Mesendoderm (in vitro differentiated cells): ENCODE measurements around the gene ZNF827.

Experiments
- DNase-seq: peaks from one replicate; pipeline ENCODE4 v3.0.0; 2013
- H2AK5ac ChIP-seq: 2 replicates; pipeline ENCODE4 v1.6.1; 2013; ENCODE audit warnings: low read length, inconsistent platforms
- H2BK120ac ChIP-seq: 2 replicates; pipeline ENCODE4 v1.6.1; 2013; ENCODE audit warnings: low read depth, mild to moderate bottlenecking, low read length, moderate library complexity, mixed read lengths
- H2BK15ac ChIP-seq: replicated peaks from 2 replicates; pipeline ENCODE4 v1.6.1; 2013; ENCODE audit warnings: low read depth, mild to moderate bottlenecking, moderate library complexity
- H2BK5ac ChIP-seq: 2 replicates; pipeline ENCODE4 v1.6.1; 2013; ENCODE audit warnings: low read length, inconsistent platforms
- H3K18ac ChIP-seq: 2 replicates; pipeline ENCODE4 v1.6.1; 2013; ENCODE audit warnings: mild to moderate bottlenecking, low read length, mixed read lengths
- H3K23ac ChIP-seq: one replicate; pipeline ENCODE4 v1.6.1; 2013; ENCODE audit warnings: low read length
- H3K27ac ChIP-seq: 2 replicates; pipeline ENCODE4 v1.5.1; 2013; ENCODE audit warnings: low read depth, mild to moderate bottlenecking, inconsistent platforms, low read length, moderate library complexity
- H3K27me3 ChIP-seq: 2 replicates; pipeline ENCODE4 v1.6.1; 2013; ENCODE audit warnings: low read length, control low read depth, mild to moderate bottlenecking, inconsistent platforms; ENCODE audit not compliant: insufficient read depth, poor library complexity
- H3K36me3 ChIP-seq: 2 replicates; pipeline ENCODE4 v1.6.1; 2013; ENCODE audit warnings: low read length, inconsistent platforms; ENCODE audit not compliant: control insufficient read depth, insufficient read depth
- H3K4ac ChIP-seq: one replicate; pipeline ENCODE4 v1.6.1; 2013; ENCODE audit warnings: low read depth, mild to moderate bottlenecking, low read length, moderate library complexity
- H3K4me1 ChIP-seq: 2 replicates; pipeline ENCODE4 v1.6.1; 2013; ENCODE audit warnings: low read depth, low read length, inconsistent platforms; ENCODE audit not compliant: control insufficient read depth
- H3K4me2 ChIP-seq: 2 replicates; pipeline ENCODE4 v1.6.1; 2013; ENCODE audit warnings: low read length
- H3K4me3 ChIP-seq: 2 replicates; pipeline ENCODE4 v1.5.1; 2013; ENCODE audit warnings: mild to moderate bottlenecking, low read length
- H3K56ac ChIP-seq: one replicate; pipeline ENCODE4 v1.6.1; 2013; ENCODE audit warnings: low read length
- H3K79me1 ChIP-seq: 2 replicates; pipeline ENCODE4 v1.6.1; 2013; ENCODE audit warnings: low read length, inconsistent platforms
- H3K79me2 ChIP-seq: 2 replicates; pipeline ENCODE4 v1.6.1; 2013; ENCODE audit warnings: mild to moderate bottlenecking, low read length; ENCODE audit not compliant: control insufficient read depth, insufficient read depth
- H3K9ac ChIP-seq: 2 replicates; pipeline ENCODE4 v1.6.1; 2013; ENCODE audit warnings: low read length, inconsistent platforms
- H4K5ac ChIP-seq: one replicate; pipeline ENCODE4 v1.6.1; 2013; ENCODE audit warnings: low read length
- H4K8ac ChIP-seq: one replicate; pipeline ENCODE4 v1.6.1; 2013; ENCODE audit warnings: low read depth, mild to moderate bottlenecking, control low read depth, low read length, moderate library complexity
- WGBS: extraction: QIAGEN DNeasy Blood & Tissue Kit; methylation state at CpG from one replicate; pipeline ENCODE4 v1.1.7; 2013; ENCODE audit warnings: low lambda C conversion rate, missing lambda C conversion rate; ENCODE audit not compliant: insufficient coverage; ENCODE audit errors: extremely low coverage; 5-methylcytosine and 5-hydroxymethylcytosine counted together

ZNF827 gene

DNA sequence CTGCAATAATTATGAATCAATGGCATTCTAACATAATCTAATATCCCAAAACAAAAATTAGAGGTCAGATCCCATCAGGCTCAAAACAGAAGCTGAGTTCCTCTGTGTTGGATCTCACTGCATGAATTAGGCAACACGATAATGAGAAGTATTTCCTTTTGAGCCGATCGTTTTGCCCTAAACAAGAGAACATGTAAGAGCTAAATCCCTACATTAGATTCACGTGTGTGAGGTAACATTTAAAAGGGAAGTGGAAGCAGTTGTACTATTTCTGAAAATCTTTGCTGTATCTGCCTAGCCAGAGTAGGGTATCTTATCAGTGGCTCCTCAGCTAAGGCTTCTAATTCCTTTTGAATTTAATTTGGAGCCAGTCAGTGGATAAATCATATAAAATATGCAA, 143.1 kb downstream of the ZNF827 start:
- H3K27ac ChIP-seq = no peak overlapping the region
- no peak overlapping the region for H3K4me3 ChIP-seq
- no CpG with 5 or more reads among the region's 4 CpGs for WGBS
- H3K27me3 ChIP-seq = no peaks in the 10 kb centered on the region
- H3K4ac ChIP-seq = no peak overlapping the region
- no peak overlapping the region for H2BK120ac ChIP-seq
- no peak overlapping the region for H2BK5ac ChIP-seq
- H3K79me2 ChIP-seq = no peaks in the 10 kb centered on the region
- H3K4me2 ChIP-seq = no peak overlapping the region
- H4K5ac ChIP-seq = no peak overlapping the region
- H4K8ac ChIP-seq = no peak overlapping the region
- H3K79me1 ChIP-seq = peaks cover 4% of the 10 kb centered on the region
- no peak overlapping the region for H2BK15ac ChIP-seq
- no peak overlapping the region for H3K23ac ChIP-seq
- H3K18ac ChIP-seq = no peak overlapping the region
- no peaks in the 10 kb centered on the region for H3K36me3 ChIP-seq
- H2AK5ac ChIP-seq = no peak overlapping the region
- no peak for DNase-seq
- H3K4me1 ChIP-seq = peaks cover 4% of the 10 kb centered on the region
- no peak overlapping the region for H3K9ac ChIP-seq
- no peak overlapping the region for H3K56ac ChIP-seq

DNA sequence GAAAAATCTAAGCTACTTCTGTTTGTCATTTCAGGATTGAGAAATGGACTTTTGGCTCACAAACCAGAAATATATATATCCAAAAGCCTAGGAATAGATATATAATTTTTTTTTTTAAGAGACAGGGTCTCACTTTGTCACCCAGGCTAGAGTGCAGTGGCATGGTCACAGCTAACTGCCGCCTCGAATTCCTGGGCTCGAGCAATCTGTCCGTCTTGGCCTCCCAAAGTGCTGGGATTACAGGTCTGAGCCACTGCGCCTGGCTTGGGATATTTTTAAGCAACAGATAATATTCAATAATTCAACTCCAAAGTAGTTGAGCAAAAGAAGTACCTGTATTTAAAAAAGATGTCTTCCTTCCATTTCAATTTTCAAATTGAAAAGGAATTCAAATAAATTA, 146.2 kb downstream of the ZNF827 start:
- Histone ChIP-seq H3K4me2 (no peak overlapping the region), H3K4ac (no peak overlapping the region), H3K79me1 (peaks cover 3% of the 10 kb centered on the region), H3K18ac (no peak overlapping the region), H2AK5ac (no peak overlapping the region), H3K79me2 (no peaks in the 10 kb centered on the region), H3K23ac (no peak overlapping the region), H3K4me1 (peaks cover 4% of the 10 kb centered on the region), H2BK5ac (no peak overlapping the region), H2BK15ac (no peak overlapping the region), H3K36me3 (no peaks in the 10 kb centered on the region), H3K9ac (no peak overlapping the region), H4K8ac (no peak overlapping the region), H3K27ac (no peak overlapping the region), H3K27me3 (no peaks in the 10 kb centered on the region), H3K4me3 (no peak overlapping the region), H4K5ac (no peak overlapping the region), H2BK120ac (no peak overlapping the region), H3K56ac (no peak overlapping the region)
- WGBS = no CpG with 5 or more reads among the region's 5 CpGs
- no peak for DNase-seq

DNA sequence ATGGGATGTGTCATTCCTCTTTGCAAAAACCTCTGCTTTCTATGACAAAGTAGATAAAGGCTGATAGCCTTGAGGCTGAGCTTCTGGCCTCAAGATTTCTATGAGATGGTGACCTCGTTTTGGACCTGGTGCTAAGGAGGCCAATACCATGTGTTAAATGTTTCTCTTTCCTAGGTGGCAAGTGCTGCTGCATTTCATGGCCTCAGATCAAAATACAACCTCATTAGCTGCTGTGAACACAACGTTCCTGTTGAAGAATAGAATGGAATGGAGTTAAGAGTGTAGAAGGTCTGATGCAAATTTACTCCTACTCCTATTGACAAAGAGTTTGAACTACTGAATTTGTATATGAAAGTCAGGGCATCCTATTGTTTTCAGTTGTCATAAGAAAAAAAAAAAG, 146.6 kb downstream of the ZNF827 start:
- H3K18ac ChIP-seq = no peak overlapping the region
- H3K56ac ChIP-seq = no peak overlapping the region
- H3K23ac ChIP-seq = no peak overlapping the region
- no CpG with 5 or more reads among the region's 2 CpGs for WGBS
- H2BK120ac ChIP-seq = no peak overlapping the region
- H3K36me3 ChIP-seq = no peaks in the 10 kb centered on the region
- H4K8ac ChIP-seq = no peak overlapping the region
- no peak overlapping the region for H2AK5ac ChIP-seq
- no peak overlapping the region for H2BK15ac ChIP-seq
- no peaks in the 10 kb centered on the region for H3K79me2 ChIP-seq
- no peak overlapping the region for H3K27ac ChIP-seq
- H3K27me3 ChIP-seq = no peaks in the 10 kb centered on the region
- peaks cover 3% of the 10 kb centered on the region for H3K79me1 ChIP-seq
- no peak overlapping the region for H3K4ac ChIP-seq
- no peak for DNase-seq
- H3K4me3 ChIP-seq = no peak overlapping the region
- H3K4me2 ChIP-seq = no peak overlapping the region
- H2BK5ac ChIP-seq = no peak overlapping the region
- H3K9ac ChIP-seq = no peak overlapping the region
- H3K4me1 ChIP-seq = peaks cover 4% of the 10 kb centered on the region
- H4K5ac ChIP-seq = no peak overlapping the region

DNA sequence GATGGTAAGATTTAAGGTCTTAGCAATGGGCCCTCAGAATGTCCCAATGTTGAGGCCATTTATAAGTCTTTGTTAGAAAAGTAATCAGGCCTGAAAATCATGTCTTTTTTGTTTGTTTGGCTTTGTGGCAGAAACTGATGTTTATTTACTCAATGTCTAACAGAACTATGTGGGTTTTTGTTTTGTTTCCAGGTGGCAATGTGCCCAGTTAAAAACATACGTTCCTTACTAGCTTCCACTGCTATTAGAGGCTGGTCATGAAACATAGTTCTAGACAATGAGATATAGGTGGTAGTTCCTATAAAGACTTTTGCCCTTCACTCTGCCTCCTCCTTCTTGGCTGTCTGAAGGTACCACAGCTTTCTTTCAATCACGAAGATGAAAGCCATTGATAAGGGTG, 149.9 kb downstream of the ZNF827 start:
- no CpG with 5 or more reads among the region's 2 CpGs for WGBS
- DNase-seq = no peak
- no peaks in the 10 kb centered on the region for H3K79me2 ChIP-seq

DNA sequence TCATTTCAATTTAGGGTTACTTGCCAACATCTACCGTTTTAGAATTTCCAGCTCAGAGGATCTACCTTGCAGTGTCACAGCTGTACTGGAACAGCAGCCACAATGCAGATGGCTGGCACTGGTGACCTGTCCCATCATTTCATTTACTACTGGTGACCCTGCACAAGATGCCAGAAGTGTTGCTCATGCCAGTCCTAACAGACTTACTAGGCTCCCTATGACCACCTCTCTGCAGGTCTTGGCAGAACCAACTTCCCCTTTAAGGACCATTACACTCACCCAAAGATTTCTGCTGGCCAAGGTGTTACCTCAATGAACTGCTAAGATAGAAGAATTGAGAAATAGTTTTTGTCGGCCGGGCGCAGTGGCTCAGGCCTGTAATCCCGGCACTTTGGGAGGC, 151.8 kb downstream of the ZNF827 start:
- Histone ChIP-seq H3K36me3 (no peaks in the 10 kb centered on the region), H2AK5ac (no peak overlapping the region), H2BK120ac (no peak overlapping the region), H3K79me1 (peaks cover under 1% of the 10 kb centered on the region), H3K79me2 (no peaks in the 10 kb centered on the region), H3K4me1 (no peaks in the 10 kb centered on the region), H3K4me2 (no peak overlapping the region), H3K4me3 (no peak overlapping the region), H3K27me3 (no peaks in the 10 kb centered on the region), H3K27ac (no peak overlapping the region), H3K56ac (no peak overlapping the region), H3K4ac (no peak overlapping the region), H3K18ac (no peak overlapping the region), H2BK5ac (no peak overlapping the region), H3K23ac (no peak overlapping the region), H3K9ac (no peak overlapping the region), H2BK15ac (no peak overlapping the region), H4K5ac (no peak overlapping the region), H4K8ac (no peak overlapping the region)
- no peak for DNase-seq
- WGBS = no CpG with 5 or more reads among the region's 5 CpGs

More for the DNA sequence above, 149.9 kb downstream of the ZNF827 start:
- Histone ChIP-seq H2BK120ac (no peak overlapping the region), H2AK5ac (no peak overlapping the region), H3K4me3 (no peak overlapping the region), H3K4ac (no peak overlapping the region), H3K27ac (no peak overlapping the region), H2BK15ac (no peak overlapping the region), H3K36me3 (no peaks in the 10 kb centered on the region), H4K5ac (no peak overlapping the region), H3K27me3 (no peaks in the 10 kb centered on the region), H4K8ac (no peak overlapping the region), H3K56ac (no peak overlapping the region), H3K79me1 (peaks cover 1% of the 10 kb centered on the region), H3K23ac (no peak overlapping the region), H3K18ac (no peak overlapping the region), H3K4me2 (no peak overlapping the region), H3K4me1 (no peaks in the 10 kb centered on the region), H2BK5ac (no peak overlapping the region), H3K9ac (no peak overlapping the region)

DNA sequence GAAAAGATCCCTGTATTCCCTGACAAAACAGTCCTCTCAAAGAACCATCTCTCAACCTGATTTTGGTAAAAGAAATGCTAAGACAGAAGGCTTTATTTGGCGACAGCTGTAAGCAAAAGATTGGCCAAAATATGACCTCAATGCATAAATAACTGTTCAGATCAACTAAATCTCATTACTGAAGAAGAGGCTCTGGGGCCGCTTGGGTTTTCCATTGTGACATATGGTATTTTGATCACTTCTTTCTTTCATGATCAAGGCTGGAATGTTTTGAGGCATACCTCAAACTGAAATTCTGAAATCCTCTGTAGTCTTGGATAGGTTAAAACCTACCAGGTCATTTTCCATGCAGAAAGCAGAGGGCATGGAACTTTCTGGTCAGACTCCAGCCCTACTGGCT, 152.4 kb downstream of the ZNF827 start:
- Histone ChIP-seq H3K79me1 (no peaks in the 10 kb centered on the region), H3K4me3 (no peak overlapping the region), H3K27ac (no peak overlapping the region), H2AK5ac (no peak overlapping the region), H2BK120ac (no peak overlapping the region), H2BK5ac (no peak overlapping the region), H3K4me1 (no peaks in the 10 kb centered on the region), H2BK15ac (no peak overlapping the region), H4K8ac (no peak overlapping the region), H3K18ac (no peak overlapping the region), H3K23ac (no peak overlapping the region), H3K4me2 (no peak overlapping the region), H3K4ac (no peak overlapping the region), H3K9ac (no peak overlapping the region), H3K27me3 (no peaks in the 10 kb centered on the region), H4K5ac (no peak overlapping the region), H3K56ac (no peak overlapping the region), H3K79me2 (no peaks in the 10 kb centered on the region), H3K36me3 (no peaks in the 10 kb centered on the region)
- DNase-seq = no peak
- WGBS = no CpG with 5 or more reads among the region's 2 CpGs
